Calu3 (cell line): ENCODE measurements around the gene FSIP1. TPM values are rescaled to one million over a fixed set of nuclear protein-coding genes. Genes with fewer than 3 reads are reported as not detected.

Experiments
- BruUV-seq: library from RNA; stranded (reverse); fragments of 400-500 nt; replicated peaks from 2 replicates; lab custom pipeline; 2021; lab: Mats Ljungman, UMichigan
- CTCF ChIA-PET: fragments of 300-600 bp; sonication (Branson Sonifier 250); formaldehyde crosslinking; loops from one replicate; lab custom pipeline; 2022; ENCODE audit warnings: antibody characterized with exemption; lab: Charles Lee
- DNase-seq: peaks from one replicate; pipeline ENCODE4 v3.0.0; 2022
- H3K27ac Mint-ChIP-seq: one replicate; pipeline ENCODE4 v1.8.0; 2022; ENCODE audit warnings: mixed read lengths; ENCODE audit not compliant: unreplicated experiment
- H3K27me3 Mint-ChIP-seq: one replicate; pipeline ENCODE4 v1.8.0; 2022; ENCODE audit warnings: mixed read lengths; ENCODE audit not compliant: unreplicated experiment
- H3K36me3 Mint-ChIP-seq: one replicate; pipeline ENCODE4 v1.8.0; 2022; ENCODE audit warnings: mild to moderate bottlenecking, moderate library complexity, mixed read lengths; ENCODE audit not compliant: insufficient read depth, unreplicated experiment
- H3K4me1 Mint-ChIP-seq: one replicate; pipeline ENCODE4 v1.8.0; 2022; ENCODE audit warnings: mild to moderate bottlenecking, low read depth, mixed read lengths; ENCODE audit not compliant: unreplicated experiment
- H3K4me3 Mint-ChIP-seq: one replicate; pipeline ENCODE4 v1.8.0; 2022; ENCODE audit warnings: mild to moderate bottlenecking, low read depth, moderate library complexity, mixed read lengths; ENCODE audit not compliant: unreplicated experiment
- H3K9me3 Mint-ChIP-seq: one replicate; pipeline ENCODE4 v1.8.0; 2022; ENCODE audit warnings: low read depth, mixed read lengths; ENCODE audit not compliant: unreplicated experiment
- intact Hi-C: fragments of 100-400 bp; cut with micrococcal nuclease; formaldehyde crosslinking; loops from one replicate; pipeline ENCODE4 v1.10.0; 2022; ENCODE audit not compliant: unreplicated experiment
- total RNA-seq: library from RNA; stranded (reverse); gene quantifications from 2 replicates; pipeline ENCODE4 v1.2.3, GENCODE V29; 2022
- TF ChIP-seq, protein P1 (sequence below): fragments of 200-600 bp; IDR thresholded peaks from one replicate; pipeline ENCODE4 v1.8.0; 2022; ENCODE audit warnings: antibody characterized with exemption; ENCODE audit not compliant: unreplicated experiment

Gene FSIP1
- total RNA-seq, 1 experiment from 2014 or later, result 0.28 TPM

GRCh38 chr15:39610665-39611064 is 172.0 kb downstream of the FSIP1 start:
- Mint-ChIP-seq H3K27me3 (no peaks in the 10 kb centered on the region), H3K4me3 (no peak overlapping the region), H3K9me3 (peaks cover 4% of the 10 kb centered on the region), H3K27ac (no peak overlapping the region), H3K36me3 (no peaks in the 10 kb centered on the region), H3K4me1 (no peaks in the 10 kb centered on the region)
- CTCF ChIA-PET, result no interaction called here
- TF ChIP-seq, protein P1, sequence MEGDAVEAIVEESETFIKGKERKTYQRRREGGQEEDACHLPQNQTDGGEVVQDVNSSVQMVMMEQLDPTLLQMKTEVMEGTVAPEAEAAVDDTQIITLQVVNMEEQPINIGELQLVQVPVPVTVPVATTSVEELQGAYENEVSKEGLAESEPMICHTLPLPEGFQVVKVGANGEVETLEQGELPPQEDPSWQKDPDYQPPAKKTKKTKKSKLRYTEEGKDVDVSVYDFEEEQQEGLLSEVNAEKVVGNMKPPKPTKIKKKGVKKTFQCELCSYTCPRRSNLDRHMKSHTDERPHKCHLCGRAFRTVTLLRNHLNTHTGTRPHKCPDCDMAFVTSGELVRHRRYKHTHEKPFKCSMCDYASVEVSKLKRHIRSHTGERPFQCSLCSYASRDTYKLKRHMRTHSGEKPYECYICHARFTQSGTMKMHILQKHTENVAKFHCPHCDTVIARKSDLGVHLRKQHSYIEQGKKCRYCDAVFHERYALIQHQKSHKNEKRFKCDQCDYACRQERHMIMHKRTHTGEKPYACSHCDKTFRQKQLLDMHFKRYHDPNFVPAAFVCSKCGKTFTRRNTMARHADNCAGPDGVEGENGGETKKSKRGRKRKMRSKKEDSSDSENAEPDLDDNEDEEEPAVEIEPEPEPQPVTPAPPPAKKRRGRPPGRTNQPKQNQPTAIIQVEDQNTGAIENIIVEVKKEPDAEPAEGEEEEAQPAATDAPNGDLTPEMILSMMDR, result no peak
- BruUV-seq, result no TSS peak
- no peak for DNase-seq
- intact Hi-C loops, result no loop called here

- H3K4me1 Mint-ChIP-seq, result no peaks in the 10 kb centered on the region
- intact Hi-C loops, result no loop called here
- H3K4me3 Mint-ChIP-seq, result no peak overlapping the region
- CTCF ChIA-PET, result interaction anchor here (1.2 kb wide), 1 partner anchor 26 kb away, joined by 4 read pairs; no protein-coding TSS in a partner anchor
- no peaks in the 10 kb centered on the region for H3K27me3 Mint-ChIP-seq
- no peak for DNase-seq
- no peaks in the 10 kb centered on the region for H3K36me3 Mint-ChIP-seq
- H3K9me3 Mint-ChIP-seq, result peaks cover 4% of the 10 kb centered on the region
- BruUV-seq, result no TSS peak
- TF ChIP-seq, protein P1, result no peak
- no peak overlapping the region for H3K27ac Mint-ChIP-seq
Measured at GRCh38 chr15:39609166-39609916, 173.3 kb downstream of the FSIP1 start.

DNA sequence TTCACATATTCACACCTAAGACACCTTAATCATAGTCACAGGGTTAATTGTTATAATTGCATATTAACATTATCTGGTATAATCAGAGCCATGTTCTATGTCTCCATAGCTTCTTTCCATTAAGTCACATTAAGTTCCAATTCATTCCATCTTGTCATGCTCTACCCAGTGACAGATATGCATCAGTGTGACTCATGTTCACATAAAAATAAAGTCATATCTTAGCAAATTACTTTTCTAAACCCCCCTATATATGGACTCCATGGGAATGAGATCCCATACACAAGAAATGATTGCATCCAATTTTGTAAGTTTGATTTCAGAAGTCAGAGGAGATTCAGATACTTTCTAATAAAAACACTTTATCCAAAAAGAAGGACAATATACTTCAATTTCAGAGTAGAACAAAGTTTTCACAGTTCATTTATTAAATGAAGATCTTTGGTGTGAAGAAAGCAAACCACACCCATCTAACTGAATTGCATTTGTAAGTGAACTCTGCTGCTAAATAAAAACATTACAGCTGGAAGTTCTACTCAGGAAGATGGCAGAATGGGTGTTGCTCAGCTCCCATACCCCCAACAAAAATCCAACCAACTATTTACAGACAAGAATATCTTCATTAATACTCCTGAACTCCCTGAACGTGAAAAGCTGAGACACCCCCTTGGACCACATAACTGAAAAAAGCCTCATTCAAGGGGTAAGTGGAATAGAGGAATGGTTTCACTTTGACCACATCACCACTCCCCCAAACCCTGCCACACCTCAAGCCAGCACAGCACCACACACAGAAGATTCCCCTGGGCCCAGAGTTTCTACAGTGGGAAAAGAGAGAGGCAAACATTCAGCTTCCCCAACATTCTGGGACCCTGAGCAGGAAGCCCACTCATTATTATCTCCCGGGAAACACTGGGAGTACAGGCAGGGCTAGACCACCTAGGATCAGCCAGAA is 174.2 kb downstream of the FSIP1 start:
- TF ChIP-seq, protein P1, result no peak
- BruUV-seq, result no TSS peak

GRCh38 chr15:39605146-39605545 is 177.5 kb downstream of the FSIP1 start:
- TF ChIP-seq, protein P1, result no peak
- Mint-ChIP-seq H3K4me1 (no peaks in the 10 kb centered on the region), H3K9me3 (no peaks in the 10 kb centered on the region), H3K36me3 (no peaks in the 10 kb centered on the region), H3K27me3 (no peaks in the 10 kb centered on the region), H3K27ac (no peak overlapping the region), H3K4me3 (no peak overlapping the region)
- CTCF ChIA-PET, result no interaction called here
- no TSS peak for BruUV-seq
- no peak for DNase-seq
- intact Hi-C loops, result no loop called here

More for the DNA sequence above, 174.2 kb downstream of the FSIP1 start:
- peaks cover 4% of the 10 kb centered on the region for H3K9me3 Mint-ChIP-seq
- DNase-seq, result no peak
- no peaks in the 10 kb centered on the region for H3K27me3 Mint-ChIP-seq
- H3K4me3 Mint-ChIP-seq, result no peak overlapping the region
- CTCF ChIA-PET, result no interaction called here
- H3K4me1 Mint-ChIP-seq, result no peaks in the 10 kb centered on the region
- intact Hi-C loops, result no loop called here
- H3K36me3 Mint-ChIP-seq, result no peaks in the 10 kb centered on the region
- H3K27ac Mint-ChIP-seq, result no peak overlapping the region
